ENCODE measurements around the gene WIPI1.

DNA sequence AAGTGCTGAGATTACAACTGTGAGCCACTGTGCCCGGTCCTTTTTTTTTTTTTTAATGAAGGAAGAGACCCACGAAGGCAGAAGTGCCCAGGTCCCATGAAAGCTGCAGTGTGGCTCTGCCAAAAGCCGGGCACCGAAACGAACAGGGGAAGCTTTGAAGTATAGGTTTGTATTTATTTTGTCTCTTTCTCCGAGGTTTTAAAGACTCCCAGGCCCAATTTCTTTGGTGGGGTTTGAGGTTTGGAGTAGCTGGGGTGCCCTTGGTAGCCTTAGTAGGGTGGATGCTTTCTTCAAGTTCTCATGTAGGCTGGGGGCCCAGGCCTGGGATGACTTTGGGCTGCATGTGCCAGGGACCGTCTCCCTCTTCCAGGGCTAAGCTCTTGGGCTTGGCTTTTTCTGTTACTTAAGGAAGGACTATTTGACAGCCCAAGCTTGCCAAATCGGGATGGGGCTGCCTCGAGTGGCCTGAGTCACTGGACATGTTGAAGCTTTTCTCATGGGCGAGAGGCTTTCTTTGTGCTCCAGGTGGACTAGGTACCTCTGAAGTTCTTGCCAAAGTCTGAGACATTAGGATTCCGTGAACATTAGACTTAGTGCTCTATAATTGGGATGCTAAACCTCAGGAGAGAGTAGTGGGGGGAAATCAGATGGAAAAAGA is 66.3 kb downstream of the WIPI1 start:
- TF ChIP-seq GATA3 (IDR thresholded peaks at IDR 0.05; ENCODE audit: low read depth, low read length) (no peak), GATA2 (IDR thresholded peaks at IDR 0.05; ENCODE audit: low read depth, low read length) (no peak)

Data from SH-SY5Y (cell line).